Endothelial cell of umbilical vein (primary cell): ENCODE data around the gene PLA2G6. TPM values are rescaled to one million over a fixed set of nuclear protein-coding genes. Genes with fewer than 3 reads are reported as not detected.
"Not testable (repeated sequence)": the region's sequence is repeated elsewhere in the genome, so short reads cannot be mapped to it uniquely, and the experiment has no call there.

Source experiments
- BruUV-seq: library from RNA; stranded (reverse); fragments of 400-500 nt; replicated peaks from 2 replicates; lab custom pipeline; 2021; lab: Mats Ljungman, UMichigan
- CTCF ChIA-PET: fragments of 300-600, 350-600 bp; sonication (Branson Sonifier 250); formaldehyde crosslinking; loops from one replicate; lab custom pipeline; 2021; ENCODE audit warnings: antibody characterized with exemption, inconsistent platforms; lab: Charles Lee
- POLR2A ChIA-PET: fragments of 300-600, 350-600 bp; sonication (Branson Sonifier 250); formaldehyde crosslinking; loops from one replicate; lab custom pipeline; 2021; ENCODE audit warnings: antibody characterized with exemption, inconsistent platforms; lab: Charles Lee
- DNase-seq: peaks from one replicate; pipeline ENCODE4 v3.0.0-alpha.2; 2011; ENCODE audit warnings: low read depth, low spot score
- FAIRE-seq: peaks from 2 replicates; lab custom pipeline; 2011; peaks lifted over from hg19 to GRCh38; lab: Jason Lieb, UNC
- H2AFZ ChIP-seq: 2 replicates; pipeline ENCODE4 v1.6.0; 2012; ENCODE audit warnings: low read depth, low read length, control low read depth, inconsistent platforms
- H3K27ac ChIP-seq: 2 replicates; pipeline ENCODE4 v1.5.1; 2011; ENCODE audit warnings: low read depth, mild to moderate bottlenecking, control low read depth, low read length, moderate library complexity; ENCODE audit not compliant: insufficient read depth
- H3K27me3 ChIP-seq, 2 experiments: 2 replicates each; pipeline versions ENCODE4 v1.6.0 to v1.6.1; 2011; ENCODE audit warnings: low read length in 2 of 2, mixed read lengths in 1 of 2; ENCODE audit not compliant: control insufficient read depth in 2 of 2, insufficient read depth in 2 of 2
- H3K36me3 ChIP-seq, 2 experiments: 2 replicates in 1 of 2; 3 replicates in 1 of 2; pipeline ENCODE4 v1.5.1; 2011; ENCODE audit warnings: low read length in 2 of 2, mild to moderate bottlenecking in 1 of 2, moderate library complexity in 1 of 2; ENCODE audit not compliant: control insufficient read depth in 2 of 2, insufficient read depth in 2 of 2; ENCODE audit errors: extremely low read depth in 1 of 2
- H3K4me1 ChIP-seq: 3 replicates; pipeline ENCODE4 v1.5.1; 2011; ENCODE audit warnings: mild to moderate bottlenecking, low read length; ENCODE audit not compliant: control insufficient read depth, insufficient read depth; ENCODE audit errors: extremely low read depth
- H3K4me2 ChIP-seq: 2 replicates; pipeline ENCODE4 v1.6.1; 2011; ENCODE audit warnings: low read length, control low read depth, mixed read lengths; ENCODE audit not compliant: insufficient read depth
- H3K4me3 ChIP-seq, 3 experiments: fragments of 200-600 bp in 1 of 3; sonication (generic), shearing (Covaris generic) in 1 of 3; replicated peaks in 1 of 3; 2 replicates each; pipeline ENCODE4 v1.5.1; 2011 to 2016; ENCODE audit warnings: control low read depth in 3 of 3, low read length in 3 of 3, mild to moderate bottlenecking in 2 of 3, inconsistent platforms in 1 of 3, low read depth in 1 of 3, moderate library complexity in 1 of 3; ENCODE audit not compliant: insufficient read depth in 1 of 3
- H3K79me2 ChIP-seq: 2 replicates; pipeline ENCODE4 v1.6.0; 2012; ENCODE audit warnings: low read length, inconsistent platforms; ENCODE audit not compliant: control insufficient read depth, insufficient read depth
- H3K9ac ChIP-seq: replicated peaks from 2 replicates; pipeline ENCODE3; 2011; ENCODE audit warnings: low read length, control low read depth; ENCODE audit not compliant: insufficient read depth; ENCODE audit errors: extremely low read depth
- H3K9me1 ChIP-seq: replicated peaks from 3 replicates; pipeline ENCODE4 v1.6.0; 2011; ENCODE audit warnings: mild to moderate bottlenecking, low read length; ENCODE audit not compliant: control insufficient read depth, insufficient read depth; ENCODE audit errors: extremely low read depth
- H3K9me3 ChIP-seq: replicated peaks from 2 replicates; pipeline ENCODE4 v1.5.1; 2012; ENCODE audit warnings: low read length, inconsistent platforms; ENCODE audit not compliant: control insufficient read depth, insufficient read depth
- H4K20me1 ChIP-seq: replicated peaks from 2 replicates; pipeline ENCODE3; 2011; ENCODE audit warnings: mild to moderate bottlenecking, low read length; ENCODE audit not compliant: control insufficient read depth, insufficient read depth; ENCODE audit errors: extremely low read depth
- CTCF ChIP-seq, 2 donors: IDR thresholded peaks; 1 replicate in 1 of 2; 2 replicates in 1 of 2; pipeline ENCODE4 v1.5.1; 2011; ENCODE audit warnings: low read length in 2 of 2, mild to moderate bottlenecking in 2 of 2, moderate library complexity in 2 of 2, control low read depth in 1 of 2, inconsistent platforms in 1 of 2, low read depth in 1 of 2; ENCODE audit not compliant: insufficient read depth in 1 of 2; ENCODE audit errors: extremely low read depth in 1 of 2
- EZH2 ChIP-seq: IDR thresholded peaks from 2 replicates; pipeline ENCODE4 v1.6.1; 2012; ENCODE audit warnings: borderline replicate concordance, low read depth, mild to moderate bottlenecking, moderate library complexity, low read length, inconsistent platforms; ENCODE audit not compliant: severe bottlenecking
- FOS ChIP-seq: IDR thresholded peaks from 2 replicates; pipeline ENCODE4 v1.6.1; 2011; ENCODE audit warnings: mild to moderate bottlenecking, low read length, moderate library complexity, borderline replicate concordance; ENCODE audit not compliant: insufficient read depth
- GATA2 ChIP-seq: IDR thresholded peaks from 2 replicates; pipeline ENCODE4 v1.7.0; 2011; ENCODE audit warnings: low read depth, mild to moderate bottlenecking, moderate library complexity, mixed read lengths, low read length; ENCODE audit not compliant: insufficient read length, insufficient read depth
- JUN ChIP-seq: IDR thresholded peaks from 2 replicates; pipeline ENCODE4 v1.6.1; 2011; ENCODE audit warnings: borderline replicate concordance, low read depth; ENCODE audit not compliant: insufficient read length, insufficient read depth
- MAX ChIP-seq: IDR thresholded peaks from 2 replicates; pipeline ENCODE4 v1.6.1; 2011; ENCODE audit not compliant: insufficient read depth, insufficient read length
- MYC ChIP-seq: IDR thresholded peaks from one replicate; pipeline ENCODE4 v1.6.1; 2011; ENCODE audit warnings: mild to moderate bottlenecking, low read depth, low read length
- POLR2A ChIP-seq: IDR thresholded peaks from 2 replicates; pipeline ENCODE4 v1.6.1; 2012; ENCODE audit warnings: low read depth, mild to moderate bottlenecking, control low read depth, low read length
- POLR2AphosphoS5 ChIP-seq: IDR thresholded peaks from 2 replicates; pipeline ENCODE4 v1.6.1; 2012; ENCODE audit warnings: low read depth, mild to moderate bottlenecking, control low read depth, low read length, moderate library complexity; ENCODE audit not compliant: insufficient read depth
- dilution Hi-C: fragments of 300-500 bp; cut with MboI; formaldehyde crosslinking; loops from one replicate; pipeline ENCODE4 v1.15.0; 2019; ENCODE audit warnings: low sequenced_read_pairs; ENCODE audit not compliant: extremely low pct_ligation_motif_present
- intact Hi-C: fragments of 100-400 bp; cut with micrococcal nuclease; formaldehyde crosslinking; loops from one replicate; pipeline ENCODE4 v1.10.0; 2022
- polyA plus RNA-seq, 4 experiments: library from polyadenylated mRNA; depleted of rRNA in 3 of 4; stranded (reverse) in 3 of 4; unstranded in 1 of 4; fragments of >200 nt; gene quantifications; 2 replicates each; pipeline versions ENCODE4 v1.2.1 to v1.2.3, GENCODE V29; 2011 to 2012; ENCODE audit warnings: missing spikeins in 1 of 4
- total RNA-seq: library from RNA; stranded (reverse); gene quantifications from 2 replicates; pipeline ENCODE4 v1.2.3, GENCODE V29; 2021

The PLA2G6 gene
- total and polyA plus RNA-seq, 2 donors (not counting 3 experiments of a cell fraction or from before 2014, with no cell fraction given), result 6.6 to 10.3 TPM

GRCh38 chr22:38118182-38118581 lies 63.4 kb downstream of the PLA2G6 start:
- no peak for DNase-seq
- H2AFZ ChIP-seq, result no peak overlapping the region
- no peak overlapping the region for H3K27ac ChIP-seq
- no peaks in the 10 kb centered on the region for H3K36me3 ChIP-seq
- H3K27me3 ChIP-seq, result no peaks in the 10 kb centered on the region
- H3K9me1 ChIP-seq, result no peaks in the 10 kb centered on the region
- H3K4me1 ChIP-seq, result no peaks in the 10 kb centered on the region
- TF ChIP-seq EZH2 (no peak), GATA2 (no peak), POLR2AphosphoS5 (no peak), MAX (no peak), POLR2A (no peak), FOS (no peak), CTCF (IDR thresholded peaks at IDR 0.05; ENCODE audit: extremely low read depth in 1 of 2, insufficient read depth in 1 of 2, low read depth in 1 of 2, low read length in 2 of 2) (no peak), JUN (no peak), MYC (no peak)
- H3K9me3 ChIP-seq, result no peaks in the 10 kb centered on the region
- ChIA-PET CTCF (interaction anchor here (1.3 to 1.4 kb wide), 2 partner anchors 40 to 66 kb away, joined by 3 read pairs; no protein-coding TSS in a partner anchor), POLR2A (no interaction called here)
- H4K20me1 ChIP-seq, result no peaks in the 10 kb centered on the region
- no TSS peak for BruUV-seq
- H3K4me2 ChIP-seq, result no peak overlapping the region
- no peak overlapping the region for H3K4me3 ChIP-seq
- no peak overlapping the region for H3K9ac ChIP-seq
- no peaks in the 10 kb centered on the region for H3K79me2 ChIP-seq
- FAIRE-seq, result no peak
- dilution Hi-C loops, result no loop called here
- intact Hi-C loops, result no loop called here

GRCh38 chr22:38117556-38117955 lies 64.1 kb downstream of the PLA2G6 start:
- intact Hi-C loops, H3K36me3 ChIP-seq, H3K9me3 ChIP-seq, BruUV-seq, H3K27me3 ChIP-seq, H3K27ac ChIP-seq, POLR2A ChIA-PET, H3K4me2 ChIP-seq, dilution Hi-C loops, H3K79me2 ChIP-seq, H3K9me1 ChIP-seq, H4K20me1 ChIP-seq, H3K9ac ChIP-seq, H3K4me1 ChIP-seq, FAIRE-seq, H3K4me3 ChIP-seq, DNase-seq: not testable (repeated sequence)
- peak overlapping the region; percentile 26 for H2AFZ ChIP-seq
- CTCF ChIA-PET, result interaction anchor here (1.3 kb wide), 1 partner anchor 40 kb away, joined by 3 read pairs; no protein-coding TSS in a partner anchor
